Loucy (cell line): Measurements from ENCODE around the gene POLD4.

Source experiments
- CTCF ChIP-seq: fragments of 200-600 bp; sonication (generic); conservative IDR thresholded peaks from 2 replicates; pipeline ENCODE4 v1.5.1; 2014; ENCODE audit warnings: mild to moderate bottlenecking, antibody characterized with exemption, low read length
- EZH2phosphoT487 ChIP-seq: fragments of 200-600 bp; IDR thresholded peaks from 2 replicates; pipeline ENCODE4 v1.6.1; 2018; ENCODE audit warnings: antibody characterized with exemption, mild to moderate bottlenecking, moderate library complexity, borderline replicate concordance

- TF ChIP-seq EZH2phosphoT487 (no peak), CTCF (no peak)
Measured at GRCh38 chr11:67309166-67309565, 44.2 kb downstream of the POLD4 start.
